ENCODE measurements around the gene PAX3.

The PAX3 gene

GRCh38 chr2:222303045-222303827 lies 4.4 kb upstream of the PAX3 start:
- 100% methylated on average over 1 of the region's 24 CpGs for WGBS (ENCODE audit: insufficient coverage, insufficient read length)
- DNase-seq (ENCODE audit: low read depth, low spot score) = no peak
- peaks cover 100% of the 10 kb centered on the region for H3K27me3 ChIP-seq (ENCODE audit: control insufficient read depth, insufficient read depth, low read length)
- H3K4me3 ChIP-seq (ENCODE audit: low read length) = no peak overlapping the region
- no peaks in the 10 kb centered on the region for H3K9me3 ChIP-seq (ENCODE audit: control insufficient read depth, insufficient read depth, low read length)
- peaks cover 4% of the 10 kb centered on the region for H3K4me1 ChIP-seq (ENCODE audit: control insufficient read depth, insufficient read depth, low read length)
- no peak overlapping the region for H3K27ac ChIP-seq (ENCODE audit: low read length)
- no peaks in the 10 kb centered on the region for H3K36me3 ChIP-seq (ENCODE audit: control insufficient read depth, insufficient read depth, low read length)

GRCh38 chr2:222302178-222303018 lies 3.6 kb upstream of the PAX3 start:
- H3K27ac ChIP-seq (ENCODE audit: low read length) = no peak overlapping the region
- no peak overlapping the region for H3K4me3 ChIP-seq (ENCODE audit: low read length)
- no CpG with 5 or more reads among the region's 39 CpGs for WGBS (ENCODE audit: insufficient coverage, insufficient read length)
- no peak for DNase-seq (ENCODE audit: low read depth, low spot score)
- H3K36me3 ChIP-seq (ENCODE audit: control insufficient read depth, insufficient read depth, low read length) = no peaks in the 10 kb centered on the region
- H3K4me1 ChIP-seq (ENCODE audit: control insufficient read depth, insufficient read depth, low read length) = peaks cover 3% of the 10 kb centered on the region
- peaks cover 100% of the 10 kb centered on the region for H3K27me3 ChIP-seq (ENCODE audit: control insufficient read depth, insufficient read depth, low read length)
- no peaks in the 10 kb centered on the region for H3K9me3 ChIP-seq (ENCODE audit: control insufficient read depth, insufficient read depth, low read length)

GRCh38 chr2:222301796-222302118 lies 3.0 kb upstream of the PAX3 start:
- WGBS (ENCODE audit: insufficient coverage, insufficient read length) = no CpG with 5 or more reads among the region's 16 CpGs
- DNase-seq (ENCODE audit: low read depth, low spot score) = no peak
- no peaks in the 10 kb centered on the region for H3K36me3 ChIP-seq (ENCODE audit: control insufficient read depth, insufficient read depth, low read length)
- H3K4me3 ChIP-seq (ENCODE audit: low read length) = no peak overlapping the region
- H3K4me1 ChIP-seq (ENCODE audit: control insufficient read depth, insufficient read depth, low read length) = peaks cover 2% of the 10 kb centered on the region
- H3K27ac ChIP-seq (ENCODE audit: low read length) = no peak overlapping the region
- H3K27me3 ChIP-seq (ENCODE audit: control insufficient read depth, insufficient read depth, low read length) = peaks cover 100% of the 10 kb centered on the region
- no peaks in the 10 kb centered on the region for H3K9me3 ChIP-seq (ENCODE audit: control insufficient read depth, insufficient read depth, low read length)

- Histone ChIP-seq H3K4me3 (ENCODE audit: low read length) (no peak overlapping the region), H3K36me3 (ENCODE audit: control insufficient read depth, insufficient read depth, low read length) (no peaks in the 10 kb centered on the region), H3K27ac (ENCODE audit: low read length) (no peak overlapping the region), H3K9me3 (ENCODE audit: control insufficient read depth, insufficient read depth, low read length) (no peaks in the 10 kb centered on the region), H3K27me3 (ENCODE audit: control insufficient read depth, insufficient read depth, low read length) (peaks cover 100% of the 10 kb centered on the region), H3K4me1 (ENCODE audit: control insufficient read depth, insufficient read depth, low read length) (peaks cover 2% of the 10 kb centered on the region)
- no CpG with 5 or more reads among the region's 34 CpGs for WGBS (ENCODE audit: insufficient coverage, insufficient read length)
- no peak for DNase-seq (ENCODE audit: low read depth, low spot score)
Observed at GRCh38 chr2:222301053-222301795, 2.4 kb upstream of the PAX3 start.

GRCh38 chr2:222300726-222301052 lies 1.9 kb upstream of the PAX3 start:
- no peak for DNase-seq (ENCODE audit: low read depth, low spot score)
- Histone ChIP-seq H3K4me3 (ENCODE audit: low read length) (no peak overlapping the region), H3K27ac (ENCODE audit: low read length) (no peak overlapping the region), H3K9me3 (ENCODE audit: control insufficient read depth, insufficient read depth, low read length) (no peaks in the 10 kb centered on the region), H3K36me3 (ENCODE audit: control insufficient read depth, insufficient read depth, low read length) (no peaks in the 10 kb centered on the region), H3K27me3 (ENCODE audit: control insufficient read depth, insufficient read depth, low read length) (peaks cover 100% of the 10 kb centered on the region), H3K4me1 (ENCODE audit: control insufficient read depth, insufficient read depth, low read length) (peaks cover 2% of the 10 kb centered on the region)
- WGBS (ENCODE audit: insufficient coverage, insufficient read length) = no CpG with 5 or more reads among the region's 11 CpGs

DNA sequence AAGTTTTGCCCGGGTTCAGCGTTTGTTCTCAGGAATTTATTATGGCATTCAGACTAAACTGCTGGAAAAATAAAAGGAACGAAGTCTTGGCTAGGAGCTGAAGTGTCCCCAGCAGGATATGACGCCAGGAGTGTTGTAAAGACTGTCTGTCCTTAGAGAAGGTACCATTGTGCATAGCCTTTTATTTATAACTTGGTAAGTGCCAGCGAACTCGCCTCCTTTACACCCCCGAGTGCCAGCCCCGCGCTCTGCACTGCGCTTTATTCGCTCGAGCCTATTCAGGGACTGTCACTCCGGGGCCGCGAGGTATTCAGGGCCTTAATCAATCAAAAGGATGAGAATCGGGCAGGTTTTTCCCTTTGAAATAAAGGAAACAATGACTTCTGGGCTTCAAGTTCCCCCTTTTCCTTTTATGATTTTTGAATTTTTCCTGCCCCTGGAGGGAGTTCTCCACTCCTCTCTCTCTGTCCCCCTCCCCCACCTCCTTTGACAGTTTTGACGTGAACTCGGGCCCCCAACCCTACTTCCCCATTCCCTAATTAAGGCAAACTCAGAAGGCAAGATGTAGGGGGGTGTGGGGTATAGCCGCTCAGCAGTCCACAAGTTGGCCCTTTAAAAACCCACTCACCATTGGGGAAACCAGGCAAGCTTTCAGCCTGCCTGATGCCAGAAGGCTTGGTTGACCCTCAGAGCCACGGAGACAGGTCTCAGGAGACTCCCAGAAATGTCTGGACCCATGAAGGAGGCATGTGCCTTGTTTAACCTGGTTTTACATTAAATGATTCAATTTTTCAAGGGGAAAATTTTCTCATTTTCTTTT lies 1.3 kb upstream of the PAX3 start:
- Histone ChIP-seq H3K4me1 (ENCODE audit: control insufficient read depth, insufficient read depth, low read length) (peaks cover 2% of the 10 kb centered on the region; the same call in 1 of the 2 replicates), H3K27me3 (ENCODE audit: control insufficient read depth, insufficient read depth, low read length) (peaks cover 100% of the 10 kb centered on the region), H3K36me3 (ENCODE audit: control insufficient read depth, insufficient read depth, low read length) (no peaks in the 10 kb centered on the region), H3K4me3 (ENCODE audit: low read length) (no peak overlapping the region), H3K9me3 (ENCODE audit: control insufficient read depth, insufficient read depth, low read length) (no peaks in the 10 kb centered on the region), H3K27ac (ENCODE audit: low read length) (no peak overlapping the region)
- no CpG with 5 or more reads among the region's 20 CpGs for WGBS (ENCODE audit: insufficient coverage, insufficient read length)
- DNase-seq (ENCODE audit: low read depth, low spot score) = no peak

GRCh38 chr2:222298001-222298310 lies 842 bp downstream of the PAX3 start:
- H3K27ac ChIP-seq (ENCODE audit: low read length) = no peak overlapping the region
- peaks cover 99% of the 10 kb centered on the region for H3K27me3 ChIP-seq (ENCODE audit: control insufficient read depth, insufficient read depth, low read length)
- H3K9me3 ChIP-seq (ENCODE audit: control insufficient read depth, insufficient read depth, low read length) = no peaks in the 10 kb centered on the region
- no peaks in the 10 kb centered on the region for H3K36me3 ChIP-seq (ENCODE audit: control insufficient read depth, insufficient read depth, low read length)
- DNase-seq (ENCODE audit: low read depth, low spot score) = no peak
- peaks cover 2% of the 10 kb centered on the region; the same call in 1 of the 2 replicates for H3K4me1 ChIP-seq (ENCODE audit: control insufficient read depth, insufficient read depth, low read length)
- H3K4me3 ChIP-seq (ENCODE audit: low read length) = no peak overlapping the region
- no CpG with 5 or more reads among the region's 16 CpGs for WGBS (ENCODE audit: insufficient coverage, insufficient read length)

- Histone ChIP-seq H3K4me3 (ENCODE audit: low read length) (no peak overlapping the region), H3K27ac (ENCODE audit: low read length) (no peak overlapping the region), H3K9me3 (ENCODE audit: control insufficient read depth, insufficient read depth, low read length) (no peaks in the 10 kb centered on the region), H3K36me3 (ENCODE audit: control insufficient read depth, insufficient read depth, low read length) (no peaks in the 10 kb centered on the region), H3K4me1 (ENCODE audit: control insufficient read depth, insufficient read depth, low read length) (peaks cover 2% of the 10 kb centered on the region; the same call in 1 of the 2 replicates), H3K27me3 (ENCODE audit: control insufficient read depth, insufficient read depth, low read length) (peaks cover 99% of the 10 kb centered on the region)
- no peak for DNase-seq (ENCODE audit: low read depth, low spot score)
- no CpG with 5 or more reads among the region's 6 CpGs for WGBS (ENCODE audit: insufficient coverage, insufficient read length)
Observed at GRCh38 chr2:222297600-222297935, 1.2 kb downstream of the PAX3 start.

GRCh38 chr2:222296911-222297599 lies 1.7 kb downstream of the PAX3 start:
- H3K27me3 ChIP-seq (ENCODE audit: control insufficient read depth, insufficient read depth, low read length) = peaks cover 99% of the 10 kb centered on the region
- no peaks in the 10 kb centered on the region for H3K36me3 ChIP-seq (ENCODE audit: control insufficient read depth, insufficient read depth, low read length)
- peaks cover 2% of the 10 kb centered on the region; the same call in 1 of the 2 replicates for H3K4me1 ChIP-seq (ENCODE audit: control insufficient read depth, insufficient read depth, low read length)
- H3K4me3 ChIP-seq (ENCODE audit: low read length) = no peak overlapping the region
- DNase-seq (ENCODE audit: low read depth, low spot score) = no peak
- no CpG with 5 or more reads among the region's 36 CpGs for WGBS (ENCODE audit: insufficient coverage, insufficient read length)
- no peaks in the 10 kb centered on the region for H3K9me3 ChIP-seq (ENCODE audit: control insufficient read depth, insufficient read depth, low read length)
- H3K27ac ChIP-seq (ENCODE audit: low read length) = no peak overlapping the region
